ENCODE data around the gene COL4A3.
A peak's percentile ranks its signal among the peaks of the same experiment; 100 is the strongest.

COL4A3 gene

GRCh38 chr2:227348324-227348723 is 183.9 kb downstream of the COL4A3 start:
- no peak for DNase-seq

GRCh38 chr2:227349989-227350612 is 185.7 kb downstream of the COL4A3 start:
- no peak for DNase-seq

DNA sequence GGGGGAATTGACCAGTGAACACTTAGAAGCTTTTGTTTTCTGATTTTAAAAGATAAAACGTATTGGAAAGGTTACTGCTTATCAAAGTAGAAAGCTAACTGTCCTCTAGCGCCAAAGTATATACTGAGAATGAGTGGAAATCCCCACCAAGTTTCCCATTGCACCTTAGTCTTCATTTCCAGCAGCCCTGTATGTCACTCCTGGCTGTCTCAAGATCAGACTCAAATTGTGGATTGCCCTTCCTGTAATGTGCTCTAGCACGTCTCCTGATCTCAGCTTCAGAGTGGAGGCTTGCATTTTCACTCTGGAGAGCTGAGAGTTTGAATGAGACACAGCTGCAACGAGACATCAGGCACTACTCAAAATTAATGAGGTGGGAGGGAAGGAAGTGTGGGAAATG is 187.2 kb downstream of the COL4A3 start:
- DNase-seq = no peak

GRCh38 chr2:227360351-227360750 is 195.9 kb downstream of the COL4A3 start:
- no peak for DNase-seq

- DNase-seq = peak; percentile 32 to 35
These were observed 199.3 kb downstream of the COL4A3 start for GRCh38 chr2:227363756-227364155.

Data from inflammatory macrophage (primary cell).